Renal pelvis (tissue), 4 donors: ENCODE data around the gene SUGCT. TPM values are rescaled to one million over a fixed set of nuclear protein-coding genes. Genes with fewer than 3 reads are reported as not detected.
"Not testable (repeated sequence)": the region's sequence is repeated elsewhere in the genome, so short reads cannot be mapped to it uniquely, and the experiment has no call there.

Source experiments
- DNase-seq: peaks from one replicate; pipeline ENCODE4 v3.0.0-alpha.2; 2013
- polyA plus RNA-seq, 3 donors: library from polyadenylated mRNA; unstranded; fragments of 120-200 nt; gene quantifications; one replicate each; pipeline ENCODE4 v1.2.1, GENCODE V29; 2013; ENCODE audit not compliant: insufficient read length in 3 of 3

Gene SUGCT
- polyA plus RNA-seq, 3 donors: 12.2 to 14.5 (median 14.0) TPM

GRCh38 chr7:40197527-40197926 lies 62.7 kb downstream of the SUGCT start:
- no peak for DNase-seq

GRCh38 chr7:40199076-40199802 lies 64.4 kb downstream of the SUGCT start:
- DNase-seq: no peak

GRCh38 chr7:40200791-40201190 lies 66.0 kb downstream of the SUGCT start:
- no peak for DNase-seq

- DNase-seq: no peak
These were observed 68.0 kb downstream of the SUGCT start for GRCh38 chr7:40202851-40203250.

- no peak for DNase-seq
These were observed 69.8 kb downstream of the SUGCT start for GRCh38 chr7:40204581-40204980.

- no peak for DNase-seq
These were observed 71.2 kb downstream of the SUGCT start for GRCh38 chr7:40205992-40206391.

- no peak for DNase-seq
These were observed 76.6 kb downstream of the SUGCT start for GRCh38 chr7:40211276-40212003.

GRCh38 chr7:40213291-40213690 lies 78.5 kb downstream of the SUGCT start:
- DNase-seq: no peak

- DNase-seq: no peak
These were observed 79.1 kb downstream of the SUGCT start for GRCh38 chr7:40213856-40214255.

- DNase-seq: not testable (repeated sequence)
These were observed 83.8 kb downstream of the SUGCT start for GRCh38 chr7:40218612-40219011.

GRCh38 chr7:40219917-40220316 lies 85.1 kb downstream of the SUGCT start:
- DNase-seq: no peak

GRCh38 chr7:40220421-40220911 lies 85.7 kb downstream of the SUGCT start:
- DNase-seq: no peak

- DNase-seq: no peak
These were observed 87.0 kb downstream of the SUGCT start for GRCh38 chr7:40221836-40222235.

GRCh38 chr7:40223451-40224127 lies 88.8 kb downstream of the SUGCT start:
- peak; percentile 17 for DNase-seq

- no peak for DNase-seq
These were observed 95.3 kb downstream of the SUGCT start for GRCh38 chr7:40230101-40230500.

- no peak for DNase-seq
These were observed 97.0 kb downstream of the SUGCT start for GRCh38 chr7:40231796-40232195.

GRCh38 chr7:40232242-40232893 lies 97.6 kb downstream of the SUGCT start:
- DNase-seq: peak; percentile 62

- DNase-seq: no peak
These were observed 99.2 kb downstream of the SUGCT start for GRCh38 chr7:40234046-40234445.

- no peak for DNase-seq
These were observed 99.9 kb downstream of the SUGCT start for GRCh38 chr7:40234666-40235065.

- no peak for DNase-seq
These were observed 102.9 kb downstream of the SUGCT start for GRCh38 chr7:40237731-40238130.

- DNase-seq: no peak
These were observed 105.0 kb downstream of the SUGCT start for GRCh38 chr7:40239755-40240303.

GRCh38 chr7:40243076-40243475 lies 108.3 kb downstream of the SUGCT start:
- no peak for DNase-seq
